Skeletal muscle tissue (tissue), 4 donors: ENCODE data around the gene EDC4. TPM values are rescaled to one million over a fixed set of nuclear protein-coding genes. Genes with fewer than 3 reads are reported as not detected.

ENCODE experiments used
- H3K27ac ChIP-seq: one replicate; pipeline ENCODE4 v1.7.0; 2013; ENCODE audit warnings: mild to moderate bottlenecking, low read depth, low read length, inconsistent platforms
- H3K27me3 ChIP-seq, 3 donors: one replicate each; pipeline ENCODE4 v1.7.0; 2013; ENCODE audit warnings: low read length in 3 of 3; ENCODE audit not compliant: control insufficient read depth in 3 of 3, insufficient read depth in 3 of 3
- H3K36me3 ChIP-seq, 3 donors: one replicate each; pipeline ENCODE4 v1.7.0; 2013; ENCODE audit warnings: low read length in 3 of 3; ENCODE audit not compliant: control insufficient read depth in 3 of 3, insufficient read depth in 3 of 3
- H3K4me1 ChIP-seq, 3 donors: one replicate each; pipeline ENCODE4 v1.7.0; 2013; ENCODE audit warnings: low read length in 3 of 3, mild to moderate bottlenecking in 3 of 3; ENCODE audit not compliant: control insufficient read depth in 3 of 3, insufficient read depth in 3 of 3
- H3K4me3 ChIP-seq, 3 donors: one replicate each; pipeline ENCODE4 v1.7.0; 2013; ENCODE audit warnings: low read length in 3 of 3
- H3K9ac ChIP-seq, 3 donors: one replicate each; pipeline ENCODE4 v1.7.0; 2013; ENCODE audit warnings: low read length in 3 of 3, mild to moderate bottlenecking in 3 of 3, moderate library complexity in 2 of 3, low read depth in 1 of 3
- H3K9me3 ChIP-seq, 3 donors: one replicate each; pipeline ENCODE4 v1.7.0; 2013; ENCODE audit warnings: low read length in 3 of 3; ENCODE audit not compliant: control insufficient read depth in 3 of 3
- total RNA-seq: library from RNA; depleted of rRNA; stranded (reverse); fragments of >200 nt; gene quantifications from one replicate; pipeline ENCODE4 v1.2.3, GENCODE V29; 2014
- donor health status: Osteomylitis.

EDC4 gene
- total RNA-seq, 1 donor from 2014 or later = 66.3 TPM

- H3K27me3 ChIP-seq = no peaks in the 10 kb centered on the region
- peaks cover 0 to 9% (median 0%) of the 10 kb centered on the region in 3 donors for H3K36me3 ChIP-seq
- H3K4me3 ChIP-seq = peak within 1 kb of the TSS; percentile 85 to 96 (median 88)
- peaks cover 49 to 61% (median 53%) of the 10 kb centered on the region in 3 donors for H3K4me1 ChIP-seq
- H3K9ac ChIP-seq = peak within 1 kb of the TSS; percentile 93 to 98 (median 97)
- H3K9me3 ChIP-seq = no peaks in the 10 kb centered on the region
- peak within 1 kb of the TSS; percentile 95 for H3K27ac ChIP-seq
Measured at GRCh38 chr16:67847064-67847861, 25.6 kb upstream of the EDC4 start, which contains the start of gene CENPT. CENPT (minus strand) TSS chr16:67847693; CDS start chr16:67833859, 13,834 bp downstream.

DNA sequence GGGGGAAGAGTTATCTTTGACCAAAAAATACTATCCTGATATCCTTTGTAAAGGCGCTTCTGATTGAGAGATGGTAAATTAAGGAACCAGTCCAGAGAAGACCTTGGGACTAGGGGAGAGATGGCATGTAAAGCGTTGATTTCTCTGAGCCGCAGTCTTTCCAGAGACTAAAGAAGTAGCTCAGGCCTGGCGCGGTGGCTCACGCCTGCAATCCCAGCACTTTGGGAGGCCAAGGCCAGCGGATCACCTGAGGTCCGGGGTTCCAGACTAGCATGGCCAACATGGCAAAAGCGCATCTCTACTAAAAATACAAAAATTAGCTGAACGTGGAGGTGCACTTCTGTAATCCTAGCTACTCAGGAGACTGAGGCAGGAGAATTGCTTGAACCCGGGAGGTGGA, 24.7 kb upstream of the EDC4 start:
- Histone ChIP-seq H3K4me1 (peaks cover 45 to 54% (median 47%) of the 10 kb centered on the region in 3 donors), H3K9ac (peak overlapping the region; percentile 93 to 98 (median 97)), H3K4me3 (peak overlapping the region; percentile 85 to 96 (median 87))

GRCh38 chr16:67853670-67854069, 19.2 kb upstream of the EDC4 start:
- H3K36me3 ChIP-seq = peaks cover 0 to 6% (median 0%) of the 10 kb centered on the region in 3 donors
- H3K4me3 ChIP-seq = no peak overlapping the region
- no peak overlapping the region for H3K9ac ChIP-seq
- no peak overlapping the region for H3K27ac ChIP-seq
- no peaks in the 10 kb centered on the region for H3K9me3 ChIP-seq
- H3K27me3 ChIP-seq = no peaks in the 10 kb centered on the region
- H3K4me1 ChIP-seq = peaks cover 37 to 42% (median 39%) of the 10 kb centered on the region in 3 donors

More for the DNA sequence above, 24.7 kb upstream of the EDC4 start:
- no peaks in the 10 kb centered on the region for H3K9me3 ChIP-seq
- H3K27me3 ChIP-seq = no peaks in the 10 kb centered on the region
- H3K27ac ChIP-seq = peak overlapping the region; percentile 95
- H3K36me3 ChIP-seq = peaks cover 0 to 9% (median 0%) of the 10 kb centered on the region in 3 donors

- Histone ChIP-seq H3K4me1 (peaks cover 40 to 46% (median 41%) of the 10 kb centered on the region in 3 donors), H3K9me3 (no peaks in the 10 kb centered on the region), H3K27ac (peak overlapping the region; percentile 31)
Measured at GRCh38 chr16:67855789-67856188, 17.1 kb upstream of the EDC4 start.

GRCh38 chr16:67856927-67857546, 15.8 kb upstream of the EDC4 start:
- Histone ChIP-seq H3K27me3 (no peaks in the 10 kb centered on the region), H3K4me1 (peaks cover 53 to 59% (median 54%) of the 10 kb centered on the region in 3 donors), H3K36me3 (peaks cover 0 to 3% (median 0%) of the 10 kb centered on the region in 3 donors), H3K9ac (peak overlapping the region in 1 of 3 donors; percentile 0), H3K27ac (peak overlapping the region; percentile 90), H3K9me3 (no peaks in the 10 kb centered on the region), H3K4me3 (no peak overlapping the region)

More at GRCh38 chr16:67855789-67856188, 17.1 kb upstream of the EDC4 start:
- H3K36me3 ChIP-seq = peaks cover 0 to 3% (median 0%) of the 10 kb centered on the region in 3 donors
- H3K9ac ChIP-seq = peak overlapping the region in 2 of 3 donors; percentile 57 to 59
- H3K27me3 ChIP-seq = no peaks in the 10 kb centered on the region
- no peak overlapping the region for H3K4me3 ChIP-seq

- H3K36me3 ChIP-seq = peaks cover 0 to 3% (median 0%) of the 10 kb centered on the region in 3 donors
Measured at GRCh38 chr16:67857547-67858233, 15.2 kb upstream of the EDC4 start.

GRCh38 chr16:67858500-67858899, 14.4 kb upstream of the EDC4 start:
- no peak overlapping the region for H3K9ac ChIP-seq
- H3K36me3 ChIP-seq = peaks cover 0 to 3% (median 0%) of the 10 kb centered on the region in 3 donors
- H3K9me3 ChIP-seq = no peaks in the 10 kb centered on the region
- peak overlapping the region; percentile 90 for H3K27ac ChIP-seq
- H3K4me1 ChIP-seq = peaks cover 67 to 74% (median 68%) of the 10 kb centered on the region in 3 donors
- H3K27me3 ChIP-seq = no peaks in the 10 kb centered on the region
- H3K4me3 ChIP-seq = no peak overlapping the region

More at GRCh38 chr16:67857547-67858233, 15.2 kb upstream of the EDC4 start:
- no peaks in the 10 kb centered on the region for H3K27me3 ChIP-seq
- H3K4me1 ChIP-seq = peaks cover 59 to 65% (median 60%) of the 10 kb centered on the region in 3 donors
- peak overlapping the region in 1 of 3 donors; percentile 22 for H3K4me3 ChIP-seq
- H3K9me3 ChIP-seq = no peaks in the 10 kb centered on the region
- H3K9ac ChIP-seq = peak overlapping the region; percentile 28 to 57 (median 46)
- H3K27ac ChIP-seq = peak overlapping the region; percentile 90

- peak overlapping the region; percentile 24 to 45 (median 28) for H3K9ac ChIP-seq
- peaks cover 74 to 85% (median 76%) of the 10 kb centered on the region in 3 donors for H3K4me1 ChIP-seq
- H3K27ac ChIP-seq = peak overlapping the region; percentile 98
- peak overlapping the region in 2 of 3 donors; percentile 15 to 20 for H3K4me3 ChIP-seq
- H3K27me3 ChIP-seq = no peaks in the 10 kb centered on the region
- H3K9me3 ChIP-seq = no peaks in the 10 kb centered on the region
- peaks cover 0 to 8% (median 7%) of the 10 kb centered on the region in 3 donors for H3K36me3 ChIP-seq
Measured at GRCh38 chr16:67860589-67861398, 12.1 kb upstream of the EDC4 start.

GRCh38 chr16:67861877-67862276, 11.0 kb upstream of the EDC4 start:
- Histone ChIP-seq H3K36me3 (peaks cover 0 to 12% (median 8%) of the 10 kb centered on the region in 3 donors), H3K9me3 (no peaks in the 10 kb centered on the region), H3K9ac (peak overlapping the region in 1 of 3 donors; percentile 5), H3K4me1 (peaks cover 67 to 76% (median 69%) of the 10 kb centered on the region in 3 donors), H3K4me3 (peak overlapping the region; percentile 6 to 39 (median 28)), H3K27ac (peak overlapping the region; percentile 98), H3K27me3 (no peaks in the 10 kb centered on the region)
